Measurements from ENCODE around the gene OXNAD1.

- TF ChIP-seq, protein P1, sequence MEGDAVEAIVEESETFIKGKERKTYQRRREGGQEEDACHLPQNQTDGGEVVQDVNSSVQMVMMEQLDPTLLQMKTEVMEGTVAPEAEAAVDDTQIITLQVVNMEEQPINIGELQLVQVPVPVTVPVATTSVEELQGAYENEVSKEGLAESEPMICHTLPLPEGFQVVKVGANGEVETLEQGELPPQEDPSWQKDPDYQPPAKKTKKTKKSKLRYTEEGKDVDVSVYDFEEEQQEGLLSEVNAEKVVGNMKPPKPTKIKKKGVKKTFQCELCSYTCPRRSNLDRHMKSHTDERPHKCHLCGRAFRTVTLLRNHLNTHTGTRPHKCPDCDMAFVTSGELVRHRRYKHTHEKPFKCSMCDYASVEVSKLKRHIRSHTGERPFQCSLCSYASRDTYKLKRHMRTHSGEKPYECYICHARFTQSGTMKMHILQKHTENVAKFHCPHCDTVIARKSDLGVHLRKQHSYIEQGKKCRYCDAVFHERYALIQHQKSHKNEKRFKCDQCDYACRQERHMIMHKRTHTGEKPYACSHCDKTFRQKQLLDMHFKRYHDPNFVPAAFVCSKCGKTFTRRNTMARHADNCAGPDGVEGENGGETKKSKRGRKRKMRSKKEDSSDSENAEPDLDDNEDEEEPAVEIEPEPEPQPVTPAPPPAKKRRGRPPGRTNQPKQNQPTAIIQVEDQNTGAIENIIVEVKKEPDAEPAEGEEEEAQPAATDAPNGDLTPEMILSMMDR (conservative IDR thresholded peaks at IDR 0.05 in 1 of 2, IDR thresholded peaks at IDR 0.05 in 1 of 2; ENCODE audit: low read depth in 1 of 2, low read length in 2 of 2), result no peak
- TF ChIP-seq EZH2 (IDR thresholded peaks at IDR 0.05; ENCODE audit: low read length, missing control alignments), result no peak
Observed at GRCh38 chr3:16335333-16335732, 70.3 kb downstream of the OXNAD1 start.
